ENCODE data around the gene MGAT5. TPM values are rescaled to one million over a fixed set of nuclear protein-coding genes. Genes with fewer than 3 reads are reported as not detected.

Gene MGAT5
- total RNA-seq, 2 experiments from 2014 or later: 60.8 to 68.0 TPM

- Histone ChIP-seq H3K4me3 (ENCODE audit: low read depth, low read length, poor library complexity, severe bottlenecking) (no peak overlapping the region), H3K27ac (ENCODE audit: low read depth, low read length, poor library complexity, severe bottlenecking) (no peak overlapping the region), H3K9me3 (ENCODE audit: low read length) (no peaks in the 10 kb centered on the region), H3K79me2 (ENCODE audit: insufficient read depth, low read depth, low read length) (no peaks in the 10 kb centered on the region), H3K4me2 (ENCODE audit: low read length) (no peak overlapping the region), H2AFZ (ENCODE audit: low read length) (no peak overlapping the region), H3K9me2 (ENCODE audit: insufficient read depth, low read length) (no peaks in the 10 kb centered on the region), H3K36me3 (ENCODE audit: insufficient read depth, low read length) (peaks cover 60% of the 10 kb centered on the region), H3K4me1 (ENCODE audit: insufficient read depth, low read length, poor library complexity, severe bottlenecking) (no peaks in the 10 kb centered on the region), H4K20me1 (ENCODE audit: insufficient read depth, low read length) (no peaks in the 10 kb centered on the region)
- intact Hi-C loops (cut with micrococcal nuclease; ENCODE audit: unreplicated experiment): no loop called here
- no peak for DNase-seq (ENCODE audit: low spot score)
- BruUV-seq (replicated peaks): no TSS peak
- POLR2A ChIA-PET: interaction anchor here (0.8 to 1.4 kb wide), 2 partner anchors 11 to 20 kb away, joined by 5 to 7 read pairs; no protein-coding TSS in a partner anchor
- CTCF ChIA-PET (ENCODE audit: unreplicated experiment): no interaction called here
- TF ChIP-seq, protein P1, sequence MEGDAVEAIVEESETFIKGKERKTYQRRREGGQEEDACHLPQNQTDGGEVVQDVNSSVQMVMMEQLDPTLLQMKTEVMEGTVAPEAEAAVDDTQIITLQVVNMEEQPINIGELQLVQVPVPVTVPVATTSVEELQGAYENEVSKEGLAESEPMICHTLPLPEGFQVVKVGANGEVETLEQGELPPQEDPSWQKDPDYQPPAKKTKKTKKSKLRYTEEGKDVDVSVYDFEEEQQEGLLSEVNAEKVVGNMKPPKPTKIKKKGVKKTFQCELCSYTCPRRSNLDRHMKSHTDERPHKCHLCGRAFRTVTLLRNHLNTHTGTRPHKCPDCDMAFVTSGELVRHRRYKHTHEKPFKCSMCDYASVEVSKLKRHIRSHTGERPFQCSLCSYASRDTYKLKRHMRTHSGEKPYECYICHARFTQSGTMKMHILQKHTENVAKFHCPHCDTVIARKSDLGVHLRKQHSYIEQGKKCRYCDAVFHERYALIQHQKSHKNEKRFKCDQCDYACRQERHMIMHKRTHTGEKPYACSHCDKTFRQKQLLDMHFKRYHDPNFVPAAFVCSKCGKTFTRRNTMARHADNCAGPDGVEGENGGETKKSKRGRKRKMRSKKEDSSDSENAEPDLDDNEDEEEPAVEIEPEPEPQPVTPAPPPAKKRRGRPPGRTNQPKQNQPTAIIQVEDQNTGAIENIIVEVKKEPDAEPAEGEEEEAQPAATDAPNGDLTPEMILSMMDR (conservative IDR thresholded peaks at IDR 0.05; ENCODE audit: low read length): no peak
- no peak for TF ChIP-seq EZH2phosphoT487 (IDR thresholded peaks at IDR 0.05; ENCODE audit: borderline replicate concordance, low read depth, low read length)
These were observed 93.9 kb downstream of the MGAT5 start for GRCh38 chr2:134347756-134348155.

GRCh38 chr2:134348239-134348638, 94.4 kb downstream of the MGAT5 start:
- intact Hi-C loops (cut with micrococcal nuclease; ENCODE audit: unreplicated experiment): no loop called here
- POLR2A ChIA-PET: interaction anchor here (0.8 to 1.4 kb wide), 3 partner anchors 12 to 38 kb away, joined by 3 to 7 read pairs (median 5); no protein-coding TSS in a partner anchor

DNA sequence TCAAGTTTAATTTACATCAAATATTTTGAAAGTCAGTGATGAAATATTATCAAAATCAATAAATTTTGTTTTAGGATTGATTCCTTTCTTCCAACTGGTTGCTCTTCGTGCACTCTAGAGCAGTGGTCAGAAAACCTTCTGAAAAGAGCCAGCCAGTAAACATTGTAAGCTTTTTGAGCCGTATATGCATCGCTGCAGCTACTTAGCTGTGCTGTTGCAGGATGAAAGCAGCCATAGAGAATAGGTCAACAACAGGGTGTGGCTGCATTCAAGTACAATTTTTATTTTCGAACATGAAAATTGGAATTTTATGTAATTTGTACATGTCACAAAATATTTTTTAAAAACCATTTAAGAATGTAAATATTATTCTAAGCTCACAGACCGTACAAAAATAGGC, 94.9 kb downstream of the MGAT5 start:
- DNase-seq (ENCODE audit: low spot score): no peak

More at GRCh38 chr2:134348239-134348638, 94.4 kb downstream of the MGAT5 start:
- CTCF ChIA-PET (ENCODE audit: unreplicated experiment): no interaction called here
- TF ChIP-seq, protein P1 (conservative IDR thresholded peaks at IDR 0.05; ENCODE audit: low read length): no peak
- no peak for TF ChIP-seq EZH2phosphoT487 (IDR thresholded peaks at IDR 0.05; ENCODE audit: borderline replicate concordance, low read depth, low read length)
- Histone ChIP-seq H3K4me1 (ENCODE audit: insufficient read depth, low read length, poor library complexity, severe bottlenecking) (no peaks in the 10 kb centered on the region), H3K79me2 (ENCODE audit: insufficient read depth, low read depth, low read length) (no peaks in the 10 kb centered on the region), H3K9me2 (ENCODE audit: insufficient read depth, low read length) (no peaks in the 10 kb centered on the region), H3K9me3 (ENCODE audit: low read length) (no peaks in the 10 kb centered on the region), H3K27ac (ENCODE audit: low read depth, low read length, poor library complexity, severe bottlenecking) (no peak overlapping the region), H3K4me2 (ENCODE audit: low read length) (no peak overlapping the region), H4K20me1 (ENCODE audit: insufficient read depth, low read length) (no peaks in the 10 kb centered on the region), H2AFZ (ENCODE audit: low read length) (no peak overlapping the region), H3K4me3 (ENCODE audit: low read depth, low read length, poor library complexity, severe bottlenecking) (no peak overlapping the region), H3K36me3 (ENCODE audit: insufficient read depth, low read length) (peaks cover 58% of the 10 kb centered on the region)
- no peak for DNase-seq (ENCODE audit: low spot score)
- BruUV-seq (replicated peaks): no TSS peak

More for the DNA sequence above, 94.9 kb downstream of the MGAT5 start:
- Histone ChIP-seq H2AFZ (ENCODE audit: low read length) (no peak overlapping the region), H4K20me1 (ENCODE audit: insufficient read depth, low read length) (no peaks in the 10 kb centered on the region), H3K36me3 (ENCODE audit: insufficient read depth, low read length) (peaks cover 60% of the 10 kb centered on the region), H3K4me2 (ENCODE audit: low read length) (no peak overlapping the region), H3K4me3 (ENCODE audit: low read depth, low read length, poor library complexity, severe bottlenecking) (no peak overlapping the region), H3K9me3 (ENCODE audit: low read length) (no peaks in the 10 kb centered on the region), H3K79me2 (ENCODE audit: insufficient read depth, low read depth, low read length) (no peaks in the 10 kb centered on the region), H3K27ac (ENCODE audit: low read depth, low read length, poor library complexity, severe bottlenecking) (no peak overlapping the region), H3K9me2 (ENCODE audit: insufficient read depth, low read length) (no peaks in the 10 kb centered on the region), H3K4me1 (ENCODE audit: insufficient read depth, low read length, poor library complexity, severe bottlenecking) (no peaks in the 10 kb centered on the region)
- ChIA-PET POLR2A (interaction anchor here (0.8 to 1.6 kb wide), 5 partner anchors 12 to 38 kb away, joined by 3 to 7 read pairs (median 3); no protein-coding TSS in a partner anchor), CTCF (ENCODE audit: unreplicated experiment) (no interaction called here)
- no TSS peak for BruUV-seq (replicated peaks)
- intact Hi-C loops (cut with micrococcal nuclease; ENCODE audit: unreplicated experiment): no loop called here
- no peak for TF ChIP-seq EZH2phosphoT487 (IDR thresholded peaks at IDR 0.05; ENCODE audit: borderline replicate concordance, low read depth, low read length)
- TF ChIP-seq, protein P1 (conservative IDR thresholded peaks at IDR 0.05; ENCODE audit: low read length): no peak
